GM12891 (cell line): Measurements from ENCODE around the gene BAG5.

ENCODE experiments used
- PAX5 ChIP-seq: IDR thresholded peaks from 2 replicates; pipeline ENCODE4 v1.6.1; 2011; ENCODE audit warnings: low read length, moderate library complexity, mild to moderate bottlenecking; ENCODE audit not compliant: insufficient read depth, severe bottlenecking
- POLR2A ChIP-seq: IDR thresholded peaks from 2 replicates; pipeline ENCODE4 v1.6.1; 2011; ENCODE audit warnings: low read depth, low read length, control low read depth
- POLR2AphosphoS5 ChIP-seq: IDR thresholded peaks from 2 replicates; pipeline ENCODE4 v1.6.1; 2011; ENCODE audit warnings: low read depth, low read length, control low read depth
- SPI1 ChIP-seq: IDR thresholded peaks from 2 replicates; pipeline ENCODE4 v1.6.1; 2011; ENCODE audit warnings: low read depth, low read length, control low read depth
- TAF1 ChIP-seq: IDR thresholded peaks from 2 replicates; pipeline ENCODE4 v1.6.1; 2011; ENCODE audit warnings: low read depth, low read length, control low read depth

DNA sequence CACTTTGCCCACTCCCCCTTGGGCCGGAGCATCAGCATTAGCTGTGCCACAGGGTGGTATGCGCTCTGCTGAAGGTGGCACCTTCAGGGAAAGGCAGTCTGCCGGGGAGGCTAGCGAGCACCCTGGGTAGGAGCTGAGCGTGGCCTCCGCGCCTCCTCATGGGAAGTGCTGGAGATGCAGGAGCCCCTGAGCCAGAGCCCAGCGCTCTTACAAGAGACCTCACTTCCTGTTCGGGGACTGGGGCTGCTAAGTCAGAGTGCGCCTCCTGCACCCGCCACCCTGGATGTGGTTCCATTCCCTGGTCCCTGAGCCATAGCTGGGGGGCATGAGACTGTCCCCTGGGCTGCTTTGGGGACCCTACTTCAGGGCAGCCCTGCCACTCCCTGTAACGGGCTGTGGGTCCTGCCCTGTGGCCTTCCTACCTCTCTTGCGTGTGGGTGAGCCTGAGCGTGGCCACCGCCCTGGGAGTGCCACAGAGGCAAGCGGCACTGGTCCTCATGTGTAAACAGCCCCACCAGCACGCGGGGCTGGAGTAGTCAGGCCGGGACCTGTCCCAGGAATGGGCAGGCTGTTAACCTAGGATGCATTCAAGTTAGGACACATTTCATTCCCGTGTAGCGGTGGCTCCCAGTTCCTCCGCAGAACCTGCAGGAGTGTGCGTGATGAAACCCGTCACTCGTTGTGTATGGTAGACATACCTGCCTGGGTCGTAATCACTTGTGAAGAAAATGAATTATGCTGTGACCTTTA is 19.7 kb upstream of the BAG5 start:
- TF ChIP-seq POLR2A = no peak
- TF ChIP-seq TAF1 = no peak
- TF ChIP-seq SPI1 = no peak
- no peak for TF ChIP-seq POLR2AphosphoS5
- TF ChIP-seq PAX5 = no peak
